NCI-H446 treated with DMSO at 0.1 percent for 48 hours (cell line): ENCODE data around the gene DDI2.
"Not testable (repeated sequence)": the region's sequence is repeated elsewhere in the genome, so short reads cannot be mapped to it uniquely, and the experiment has no call there.

Experiments
- DNase-seq: peaks from one replicate; lab custom pipeline; 2025; lab: John Stamatoyannopoulos, UW

DDI2 gene

DNA sequence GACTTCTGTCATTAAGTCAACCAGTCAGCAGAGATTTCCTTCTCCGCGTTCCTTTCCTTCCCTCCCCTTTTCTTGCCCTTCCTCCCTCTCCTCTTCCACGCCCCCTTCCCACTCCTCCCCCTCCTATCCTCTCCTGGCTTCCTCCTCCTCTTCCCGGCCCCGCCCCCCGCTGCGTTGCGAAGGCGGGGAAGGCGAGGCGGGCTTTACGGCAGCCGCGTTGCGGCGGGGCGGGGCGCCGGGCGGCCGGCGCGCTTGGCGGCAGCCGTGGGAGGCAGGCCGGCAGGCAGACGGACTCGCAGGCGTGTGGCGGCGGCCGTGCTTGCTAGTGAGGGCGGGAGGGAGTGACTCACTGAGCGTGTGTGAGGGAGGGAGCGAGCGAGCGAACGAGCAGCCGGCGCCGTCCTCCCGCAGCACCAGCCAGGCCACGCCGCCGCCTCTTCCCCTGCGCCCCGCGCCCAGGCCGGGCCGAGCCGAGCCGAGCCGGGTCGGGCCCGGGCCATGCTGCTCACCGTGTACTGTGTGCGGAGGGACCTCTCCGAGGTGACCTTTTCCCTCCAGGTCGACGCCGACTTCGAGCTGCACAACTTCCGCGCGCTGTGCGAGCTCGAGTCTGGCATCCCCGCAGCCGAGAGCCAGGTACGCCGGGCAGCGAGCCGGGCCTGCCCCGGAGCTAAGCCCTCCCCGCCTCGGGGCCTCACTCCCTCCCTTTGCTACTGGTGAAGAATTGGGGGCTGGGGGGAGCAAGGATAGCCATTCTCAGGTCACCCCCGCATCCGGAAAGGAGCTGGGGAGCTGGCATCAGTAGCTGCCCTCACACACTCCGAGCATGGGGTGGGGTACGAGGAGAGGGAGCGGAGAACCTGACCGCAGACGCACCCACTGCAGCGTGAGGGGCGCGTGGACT lies at the start of gene DDI2:
Gene DDI2, plus strand, starts transcription at position 286 of the 904 bp plus-strand sequence. Its CDS starts 213 bp downstream, at position 499.
- DNase-seq, result peak; percentile 95

DNA sequence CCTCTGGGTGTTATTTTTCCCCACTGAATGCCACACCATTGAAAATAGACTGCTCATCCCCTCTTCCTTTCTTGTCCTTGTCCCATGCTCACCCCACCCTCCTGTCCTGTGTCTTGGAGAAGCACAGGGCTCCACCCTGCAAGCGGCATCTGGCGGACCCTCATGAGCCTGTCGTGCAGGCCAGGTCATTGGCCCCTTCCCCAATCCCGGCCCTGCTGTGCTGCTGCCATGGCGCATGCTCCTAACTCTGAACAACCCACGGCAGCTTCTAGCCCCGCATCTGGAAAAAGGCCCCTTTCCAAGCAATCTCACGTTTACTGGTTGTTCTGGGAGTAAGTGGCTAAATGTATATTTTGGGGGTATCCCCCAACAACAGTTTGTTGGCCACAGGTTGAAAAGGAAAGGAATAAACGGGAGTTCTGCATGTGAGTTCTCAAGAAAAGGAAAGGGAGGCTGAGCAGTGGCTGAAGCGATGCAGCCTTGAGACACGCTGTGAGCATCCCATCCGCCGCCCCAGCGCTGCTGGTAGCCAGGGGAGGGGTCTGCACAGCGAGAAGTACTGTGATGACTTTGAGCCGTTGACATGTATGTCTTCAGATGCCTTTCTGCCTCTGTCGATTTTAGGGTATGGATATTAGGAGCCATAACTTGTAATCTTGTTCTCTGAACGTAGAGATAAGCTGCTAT lies 48.7 kb upstream of the DDI2 start:
- no peak for DNase-seq

DNA sequence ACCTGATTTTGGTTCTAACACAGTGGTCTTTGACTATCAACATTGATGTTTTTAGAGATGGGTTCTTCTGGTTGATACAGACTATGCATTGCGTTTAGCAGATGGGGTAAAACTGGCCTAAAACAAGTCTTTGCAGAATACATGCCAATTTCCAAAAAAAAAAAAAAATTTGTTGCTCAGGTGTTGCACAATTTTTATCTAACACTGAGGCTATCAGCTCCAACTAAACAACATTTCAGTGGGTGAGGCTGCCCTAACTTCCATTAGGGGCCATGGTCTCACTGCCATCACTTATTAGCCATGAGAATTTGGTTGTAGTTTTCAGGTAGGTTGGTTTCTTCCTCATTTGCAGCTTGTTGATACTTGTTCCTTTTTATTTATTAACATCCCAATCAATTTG lies 46.4 kb upstream of the DDI2 start:
- DNase-seq, result no peak

DNA sequence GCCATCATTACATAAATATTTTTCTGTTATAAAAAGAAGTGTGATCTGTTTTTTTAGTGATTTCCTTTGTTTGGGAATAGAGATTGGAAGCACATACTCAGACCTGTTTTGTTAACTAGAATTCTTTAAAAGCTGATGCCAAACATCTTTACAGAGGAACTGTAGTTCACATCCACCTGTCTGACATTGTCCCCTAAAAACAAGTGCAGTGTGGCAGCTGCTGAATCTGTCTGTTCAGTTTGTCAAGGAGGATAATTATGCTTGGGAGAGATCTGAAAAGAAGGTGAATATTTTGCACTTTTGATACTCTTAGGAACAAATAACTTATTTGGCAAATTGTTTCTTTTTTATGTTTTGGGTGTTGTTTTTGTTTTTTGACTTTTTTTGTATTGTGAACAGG lies 46.0 kb upstream of the DDI2 start:
- DNase-seq, result no peak

DNA sequence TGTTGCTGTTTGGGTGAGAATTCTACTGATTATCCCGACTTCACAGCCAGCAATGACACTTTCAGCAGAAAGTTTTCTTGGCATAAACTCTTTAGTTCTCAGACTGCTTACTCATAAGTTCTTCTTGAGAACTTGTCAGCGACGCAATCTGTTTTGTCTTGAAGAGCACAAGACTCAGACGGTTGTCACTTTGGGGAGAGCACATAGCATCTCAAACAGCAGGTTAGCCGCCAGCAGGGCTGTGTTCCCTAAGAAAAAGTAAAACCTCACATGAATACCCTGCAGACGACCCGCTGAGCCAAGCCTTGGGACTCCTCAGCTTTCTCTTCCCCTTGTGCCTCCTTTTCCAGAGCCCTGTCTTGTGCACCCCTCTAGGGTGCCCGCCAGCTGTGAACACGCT lies 43.8 kb upstream of the DDI2 start:
- no peak for DNase-seq

DNA sequence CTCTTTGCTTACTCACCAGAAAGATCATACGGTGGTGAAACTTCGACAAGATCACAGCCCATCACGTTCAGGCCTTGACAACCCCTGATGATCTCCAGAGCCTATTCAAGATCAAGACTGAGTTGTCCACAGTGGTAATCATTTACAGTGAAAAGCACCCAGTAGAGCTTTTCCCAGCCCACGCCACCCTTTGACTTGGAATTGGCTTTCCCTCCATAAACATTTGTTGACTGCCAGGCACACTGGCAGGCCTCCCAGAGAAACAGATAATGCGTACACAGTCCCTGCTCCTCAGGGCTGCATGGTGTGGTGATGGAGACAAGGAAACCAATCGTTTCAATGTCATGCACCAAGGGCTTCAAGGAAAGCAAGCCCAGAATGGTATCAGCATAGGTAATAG lies 42.5 kb upstream of the DDI2 start:
- DNase-seq, result no peak

DNA sequence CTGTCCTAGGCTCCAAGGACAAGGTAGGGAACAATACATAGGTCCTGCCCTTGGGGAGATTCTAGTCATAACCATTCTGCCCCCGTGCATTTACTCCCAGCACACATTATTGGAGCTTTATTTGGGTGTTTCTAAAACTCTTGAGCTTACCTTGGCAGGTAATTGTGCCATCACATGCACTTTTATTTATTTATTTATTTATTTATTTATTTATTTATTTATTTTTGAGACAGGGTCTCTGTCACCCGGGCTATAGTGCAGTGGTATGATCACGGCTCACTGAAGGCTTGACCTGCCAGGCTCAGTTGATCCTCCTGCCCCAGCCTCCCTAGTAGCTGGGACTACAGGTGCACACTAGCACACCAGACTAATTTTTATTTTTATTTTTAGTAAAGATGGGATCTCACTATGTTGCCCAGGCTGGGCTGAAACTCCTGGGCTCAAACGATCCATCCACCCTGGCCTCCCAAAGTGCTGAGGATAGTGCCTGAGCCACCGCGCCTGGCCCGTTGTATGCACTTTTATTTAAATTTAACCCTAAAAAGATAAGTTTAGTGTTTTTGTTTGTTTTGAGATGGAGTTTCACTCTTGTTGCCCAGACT lies 41.6 kb upstream of the DDI2 start:
- no peak for DNase-seq

DNA sequence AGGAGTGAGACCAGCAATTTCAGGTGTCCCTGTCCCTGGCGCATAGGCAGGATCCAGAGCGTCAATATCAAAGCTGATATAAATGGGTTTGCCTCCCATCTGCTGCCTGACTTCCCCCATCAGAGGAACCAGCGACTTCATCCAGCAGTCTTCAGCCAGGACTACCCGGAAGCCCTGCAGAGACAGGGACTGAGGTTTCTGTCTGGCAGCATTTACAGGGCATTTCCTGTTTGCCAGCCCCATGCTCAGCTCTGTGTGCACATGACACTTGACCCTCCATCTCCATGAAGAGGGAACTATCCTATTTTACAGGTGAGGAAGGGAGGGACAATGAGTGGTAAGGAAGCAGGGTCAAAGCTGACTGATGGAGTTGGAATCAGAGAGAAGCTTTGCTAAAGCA lies 39.6 kb upstream of the DDI2 start:
- DNase-seq, result no peak

DNA sequence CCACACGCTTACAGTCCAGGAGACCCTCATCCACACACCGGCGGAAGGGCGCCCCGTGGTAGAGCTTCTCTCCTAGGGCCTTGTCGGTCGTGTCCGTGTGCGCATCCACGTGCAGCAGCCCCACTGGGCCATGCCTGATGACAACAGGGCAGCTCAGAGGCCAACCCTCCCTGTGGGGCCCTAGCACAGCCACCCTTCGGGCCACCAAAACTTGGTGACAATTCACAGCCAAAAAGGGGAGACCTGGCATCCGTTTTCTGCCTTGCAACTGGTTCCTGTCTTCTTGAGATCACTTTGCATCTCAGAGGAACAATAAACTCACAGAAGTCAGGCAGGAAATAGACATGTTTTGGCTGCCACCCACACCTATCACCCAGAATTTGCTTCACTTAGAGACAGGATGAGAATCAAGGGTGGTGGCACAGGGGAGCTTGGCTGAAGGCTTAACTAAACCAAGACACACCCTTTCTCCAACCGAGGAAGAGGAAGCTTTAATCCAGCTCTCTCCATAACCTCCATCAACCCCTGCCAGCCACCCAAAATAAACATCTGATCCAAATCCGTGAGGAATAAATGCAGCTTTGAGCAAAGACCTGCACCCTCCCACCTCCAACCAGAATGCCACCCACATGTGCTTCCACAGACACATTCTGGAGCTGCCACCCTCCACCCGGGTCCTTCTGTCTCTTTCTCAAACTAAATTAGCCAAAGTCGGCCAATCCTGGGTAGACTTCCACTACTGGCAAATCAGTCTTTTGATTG lies 38.2 kb upstream of the DDI2 start:
- no peak for DNase-seq

DNA sequence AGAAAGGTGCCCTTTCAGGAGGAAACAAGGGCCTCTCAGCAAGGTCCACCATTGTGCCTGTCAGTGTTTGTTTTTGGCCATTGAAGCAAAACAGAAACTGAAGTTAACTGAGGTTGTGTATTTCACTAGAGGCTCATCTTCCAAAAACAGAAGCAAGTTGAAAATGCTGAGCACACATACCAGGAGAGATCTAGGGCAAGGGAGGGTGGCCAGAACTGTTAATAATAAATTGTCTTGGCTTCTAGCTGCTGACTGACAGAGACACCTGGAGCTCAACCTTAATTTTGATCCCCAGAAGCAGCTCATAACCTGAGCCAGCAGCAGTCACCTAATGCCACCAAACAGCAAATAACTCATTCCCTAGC lies 37.6 kb upstream of the DDI2 start:
- no peak for DNase-seq

DNA sequence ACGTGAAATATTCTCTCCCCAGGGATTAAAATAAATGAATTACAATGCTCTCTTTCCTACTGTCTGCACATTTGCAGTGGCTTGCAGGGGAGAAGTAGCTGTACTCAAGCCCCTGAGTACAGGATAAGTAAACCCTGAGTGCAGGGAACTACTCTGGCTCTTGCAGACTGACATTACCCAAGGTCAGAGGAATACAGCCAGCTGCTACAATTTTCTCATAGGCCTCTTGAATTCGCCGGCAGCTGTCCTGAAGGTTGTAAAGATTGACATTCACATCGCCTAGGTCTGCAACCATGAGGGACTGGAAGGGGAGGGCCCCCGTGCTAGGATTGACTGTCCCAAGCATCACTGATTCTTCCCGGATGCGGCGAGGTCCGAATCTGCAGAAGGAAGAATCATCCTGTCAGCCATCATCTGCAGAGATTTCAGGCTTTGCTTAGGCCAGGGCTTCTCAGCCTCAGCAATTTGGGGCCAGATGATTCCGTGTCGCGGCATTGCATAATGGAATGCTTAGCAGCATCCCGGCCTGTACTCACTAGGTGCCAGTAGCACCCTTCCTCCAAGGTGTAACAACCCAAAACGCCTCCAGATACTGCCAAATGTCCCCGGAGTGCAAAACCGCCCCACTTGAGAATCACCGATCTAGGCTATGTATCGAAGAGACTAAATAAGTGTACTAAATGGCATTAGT lies 34.1 kb upstream of the DDI2 start:
- no peak for DNase-seq

DNA sequence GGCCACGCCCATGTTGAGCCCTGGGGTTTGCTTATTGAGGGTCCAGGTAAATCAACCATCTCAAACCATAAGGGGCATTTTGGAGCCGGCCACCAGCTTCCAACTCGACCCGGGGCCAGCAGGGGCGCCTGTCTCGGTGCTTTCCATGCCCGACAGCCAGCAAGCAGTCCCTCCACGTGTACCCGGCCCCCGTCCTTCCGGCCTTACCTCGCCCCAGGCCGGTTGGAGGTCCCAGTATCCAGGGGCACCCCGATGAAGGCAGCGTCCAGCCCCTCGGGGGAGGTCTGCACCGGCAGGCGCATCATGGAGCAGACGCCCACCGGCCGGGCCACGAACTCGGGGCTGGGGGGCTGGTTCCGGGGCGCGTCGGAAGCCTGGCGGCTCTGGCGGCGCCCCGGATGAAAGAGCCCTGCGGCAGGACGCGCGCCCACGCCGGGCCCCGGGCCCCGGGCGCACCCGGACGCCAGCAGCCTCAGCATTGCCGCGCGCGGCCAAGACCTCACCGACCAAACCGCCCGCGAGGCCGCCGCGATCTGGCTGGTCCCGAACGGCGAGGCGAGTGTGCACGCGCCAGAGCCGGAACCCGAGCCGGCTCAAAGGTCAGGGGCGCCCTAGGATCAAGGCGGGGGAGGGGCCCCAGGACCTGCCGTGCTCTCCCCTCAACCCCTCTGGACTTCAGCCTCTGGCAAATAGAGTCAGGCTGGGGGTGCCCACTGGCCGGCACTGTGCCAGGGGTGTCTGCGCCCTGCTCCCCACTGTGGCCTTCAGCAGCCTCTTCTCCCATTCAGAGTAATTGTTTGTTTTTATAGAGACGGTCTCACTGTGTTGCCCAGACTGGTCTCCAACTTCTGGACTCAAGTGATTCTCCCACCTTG lies 32.5 kb upstream of the DDI2 start, which contains the start of gene AGMAT:
Gene AGMAT, minus strand, starts transcription at position 563 of the 875 bp plus-strand sequence. Its CDS starts 84 bp downstream, at position 479.
- no peak for DNase-seq

DNA sequence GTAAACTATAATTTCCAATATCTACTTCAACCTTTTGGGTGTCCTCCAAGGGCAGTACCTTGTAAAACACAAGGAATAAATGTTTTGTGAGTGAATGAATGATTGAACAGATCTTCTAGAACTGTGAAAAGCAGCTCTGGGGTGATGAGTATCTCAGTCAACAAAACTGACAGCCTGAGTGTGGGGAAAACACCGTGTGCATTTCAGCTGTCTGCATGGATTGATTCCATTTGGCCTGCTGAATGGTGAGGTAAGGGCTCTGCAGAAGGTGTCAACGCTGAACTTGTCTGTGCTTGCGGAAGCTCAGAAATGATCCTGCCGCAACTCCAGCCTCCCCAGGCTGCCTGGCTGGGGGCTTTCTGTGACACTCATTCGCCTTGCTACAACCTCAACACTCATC lies 25.0 kb upstream of the DDI2 start:
- no peak for DNase-seq

DNA sequence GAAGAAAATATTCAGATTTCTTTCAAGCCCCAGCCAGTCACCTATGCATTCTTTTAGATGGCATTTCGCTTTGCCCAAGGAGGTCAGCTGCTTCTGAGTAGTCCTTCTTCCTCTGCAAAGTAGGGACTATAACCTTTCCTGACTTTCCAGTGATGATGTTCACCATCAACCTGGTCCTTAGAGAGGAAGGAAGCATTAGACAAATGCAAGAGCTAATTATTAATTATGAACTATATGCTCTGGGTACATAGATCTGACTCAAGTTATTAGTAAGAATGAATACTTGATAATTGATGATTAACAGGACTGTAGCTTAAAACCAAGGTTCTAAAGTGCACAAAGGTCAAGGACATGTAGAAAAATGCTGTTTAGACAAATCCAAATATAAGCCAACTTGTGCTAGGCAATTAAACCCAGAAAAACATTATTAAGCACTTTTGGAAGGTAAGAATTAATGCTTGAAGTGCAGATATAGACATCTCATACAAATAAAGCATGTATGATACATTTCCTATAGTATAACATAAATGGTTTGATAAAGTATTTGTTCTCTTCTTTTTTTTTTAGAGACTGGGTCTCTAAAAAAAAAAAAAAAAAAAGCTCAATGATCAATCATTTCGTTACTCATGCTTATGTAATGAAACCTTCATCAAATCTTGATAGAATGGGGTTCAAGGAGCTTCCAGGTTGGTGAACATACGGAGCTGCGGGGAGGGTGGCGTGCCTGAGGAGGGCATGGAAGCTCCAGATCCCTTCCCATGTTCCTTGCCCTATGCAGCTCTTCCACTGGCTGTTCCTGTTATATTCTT lies 21.2 kb upstream of the DDI2 start:
- DNase-seq, result no peak

DNA sequence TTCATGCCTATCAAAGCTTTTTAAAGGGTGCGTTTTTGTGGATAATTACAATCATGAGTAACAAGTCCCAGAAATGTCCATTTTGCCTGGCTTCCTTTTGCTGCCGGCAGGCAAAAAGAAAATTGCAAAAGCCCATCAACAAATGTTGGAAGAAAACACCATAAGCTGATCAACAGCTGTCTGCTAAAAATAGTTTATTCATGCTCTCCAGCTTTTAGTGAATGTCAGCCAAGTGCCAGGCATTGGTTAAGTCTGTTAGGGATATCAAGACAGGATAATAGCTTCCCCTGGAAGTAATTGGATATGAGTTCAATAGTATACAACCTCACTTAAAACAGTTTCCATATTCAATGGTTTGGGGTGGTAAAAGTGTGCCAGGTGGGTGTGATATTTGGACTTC lies 18.8 kb upstream of the DDI2 start:
- DNase-seq, result no peak

DNA sequence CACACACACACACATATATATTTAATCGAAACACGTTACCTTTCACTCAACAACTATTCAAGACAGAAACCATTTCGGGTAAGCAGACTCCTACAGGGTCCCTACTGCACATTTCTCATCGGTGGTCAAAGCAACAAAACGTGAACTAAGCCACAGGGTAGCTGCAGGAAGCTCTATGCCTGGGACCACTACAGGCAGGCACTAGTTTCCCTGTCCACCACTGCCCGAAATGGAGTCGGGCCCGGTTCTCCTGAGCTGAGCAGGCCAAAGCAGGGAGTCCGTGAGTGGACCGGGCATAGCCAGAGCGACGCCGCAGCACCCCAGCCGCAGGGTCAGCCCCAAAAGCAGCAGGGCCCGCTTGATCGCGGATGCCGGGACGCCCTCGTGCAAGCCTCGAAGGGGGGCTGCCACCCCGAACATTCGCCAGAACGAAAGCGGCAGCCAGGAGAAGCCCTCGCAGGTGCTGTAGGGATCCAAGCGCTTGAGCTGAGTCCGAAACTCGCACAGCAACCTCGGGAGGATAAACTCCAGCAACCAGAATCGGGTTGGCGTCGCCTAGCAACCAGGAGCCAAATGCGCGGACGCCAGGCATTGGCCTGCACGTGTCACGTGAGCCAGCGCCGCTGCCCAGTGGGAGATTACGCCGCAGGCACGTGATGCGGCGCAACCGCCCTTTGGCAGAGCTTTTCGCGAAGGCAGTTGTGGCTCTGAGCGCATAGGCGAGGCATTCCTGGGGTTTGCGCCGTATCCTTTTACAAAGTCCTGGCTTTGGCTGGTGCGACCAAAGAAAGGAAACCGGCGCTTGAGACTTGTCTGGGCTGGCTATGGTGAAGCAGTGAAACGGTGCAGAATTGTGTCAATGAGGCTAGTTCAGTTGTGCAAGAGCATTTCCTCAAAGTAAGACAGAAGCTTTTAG lies 13.9 kb upstream of the DDI2 start:
- peak; percentile 94 for DNase-seq

DNA sequence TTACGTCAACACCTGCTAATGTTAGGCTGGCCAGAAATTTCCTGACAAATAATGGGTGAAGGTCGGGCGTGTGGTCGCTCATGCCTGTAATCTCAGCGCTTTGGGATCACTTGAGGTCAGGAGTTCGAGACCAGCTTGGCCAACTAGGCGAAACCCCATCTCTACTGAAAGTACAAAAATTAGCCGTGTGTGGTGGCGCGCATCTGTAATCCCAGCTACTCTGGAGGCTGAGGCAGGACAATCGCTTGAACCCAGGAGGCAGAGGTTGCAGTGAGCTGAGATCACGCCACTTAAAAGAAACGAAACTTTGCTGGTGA lies 13.3 kb upstream of the DDI2 start:
- not testable (repeated sequence) for DNase-seq

DNA sequence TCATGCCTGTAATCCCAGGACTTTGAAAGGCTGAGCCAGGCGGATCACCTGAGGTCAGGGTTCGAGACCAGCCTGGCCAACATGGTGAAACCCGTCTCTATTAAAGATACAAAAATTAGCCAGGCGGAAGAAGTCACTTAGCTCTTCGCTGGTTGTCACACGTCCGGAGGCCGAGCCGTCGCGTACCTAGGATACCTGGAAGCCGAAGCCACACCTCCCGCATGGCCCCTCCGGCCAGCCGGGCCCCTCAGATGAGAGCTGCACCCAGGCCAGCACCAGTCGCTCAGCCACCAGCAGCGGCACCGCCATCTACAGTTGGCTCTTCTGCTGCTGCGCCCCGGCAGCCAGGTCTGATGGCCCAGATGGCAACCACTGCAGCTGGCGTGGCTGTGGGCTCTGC lies 12.9 kb upstream of the DDI2 start:
- not testable (repeated sequence) for DNase-seq
